ENCODE data around the gene MAP3K13.

DNA sequence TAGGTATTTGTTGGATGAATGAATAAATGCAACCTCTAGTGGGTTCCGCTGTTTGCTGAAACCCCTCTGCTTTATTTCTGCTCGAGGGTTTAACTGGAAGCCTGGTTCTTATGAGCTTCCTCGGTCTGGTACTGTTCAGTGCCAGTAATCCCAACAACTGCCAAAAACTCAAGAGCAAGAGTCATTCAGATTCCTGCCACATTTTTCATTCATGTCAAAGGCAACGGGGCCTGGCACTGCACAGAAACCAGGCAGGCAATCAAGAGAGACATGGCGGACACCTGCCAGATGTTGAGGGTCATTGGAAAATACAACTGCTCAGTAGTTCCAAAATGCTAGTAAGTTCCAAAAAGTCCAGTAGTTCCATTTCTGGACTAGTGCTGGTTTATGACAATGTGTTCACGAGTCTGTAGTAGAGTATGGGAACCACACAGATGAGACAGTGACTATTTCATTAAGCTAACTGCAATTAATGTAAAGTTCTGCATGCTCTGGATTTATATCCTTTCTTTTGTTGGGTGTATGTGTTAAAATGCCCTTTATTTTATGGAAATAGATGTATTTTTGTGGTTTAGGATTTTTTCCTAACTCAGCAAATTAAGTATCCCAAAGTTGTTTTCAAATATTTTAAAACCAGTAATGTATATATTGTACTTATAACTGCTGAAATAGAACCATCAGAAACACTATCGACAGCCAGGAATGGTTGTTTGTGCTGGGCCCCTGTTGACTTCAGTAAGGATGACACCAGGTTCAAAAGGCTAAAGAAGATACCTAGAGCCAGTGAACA is 158.6 kb downstream of the MAP3K13 start:
- no peak for TF ChIP-seq PHF8 (CRISPR knock-in tag; IDR thresholded peaks at IDR 0.05)
- TF ChIP-seq, protein P1, sequence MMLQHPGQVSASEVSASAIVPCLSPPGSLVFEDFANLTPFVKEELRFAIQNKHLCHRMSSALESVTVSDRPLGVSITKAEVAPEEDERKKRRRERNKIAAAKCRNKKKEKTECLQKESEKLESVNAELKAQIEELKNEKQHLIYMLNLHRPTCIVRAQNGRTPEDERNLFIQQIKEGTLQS (CRISPR knock-in tag; IDR thresholded peaks at IDR 0.05), result no peak
- no peak for TF ChIP-seq POLR2A (IDR thresholded peaks at IDR 0.05; ENCODE audit: insufficient read depth in 1 of 2, low read depth in 2 of 2, low read length in 2 of 2)
- TF ChIP-seq POLR2AphosphoS5 (IDR thresholded peaks at IDR 0.05; ENCODE audit: low read depth, low read length), result no peak

Measured in HepG2 (cell line).